Fibroblast of skin of right quadriceps (primary cell): Measurements from ENCODE around the gene ECE1.

ENCODE experiments used
- DNase-seq: peaks from one replicate; pipeline ENCODE4 v3.0.0-alpha.2; 2013

ECE1 gene

DNA sequence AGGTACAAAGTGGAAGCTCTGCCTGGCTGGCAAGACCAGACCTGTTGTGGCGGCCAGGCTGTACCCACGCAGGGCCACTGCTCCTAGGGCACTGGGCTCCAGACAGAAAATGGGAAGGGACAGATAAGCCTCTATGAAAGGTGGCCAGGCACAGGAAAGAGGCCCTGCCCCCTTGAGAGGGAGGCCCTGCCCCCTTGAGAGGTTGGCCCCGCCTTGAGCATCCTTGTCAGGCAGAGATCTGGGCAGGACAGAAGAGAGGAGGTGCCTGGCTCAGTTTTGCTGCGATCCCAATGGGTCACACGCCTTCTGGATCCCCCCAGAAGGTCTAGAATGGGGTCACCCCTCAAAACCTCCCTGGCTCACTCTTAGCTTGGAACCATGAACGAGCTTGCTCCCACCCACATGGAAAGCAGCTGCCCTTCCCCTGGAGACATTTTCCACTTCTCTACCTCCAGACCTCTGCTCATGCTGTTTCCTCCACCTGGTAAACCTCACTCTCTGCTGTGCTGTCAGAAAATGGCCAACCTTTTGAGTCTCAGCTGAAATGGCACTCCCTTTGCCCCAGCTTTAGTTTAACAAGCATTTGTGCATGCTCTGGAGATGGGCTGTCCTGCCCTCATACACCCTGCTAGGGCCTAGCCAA, 17.5 kb upstream of the ECE1 start:
- DNase-seq = no peak

- DNase-seq = no peak
Measured at GRCh38 chr1:21307210-21307609, 16.9 kb upstream of the ECE1 start.

GRCh38 chr1:21305900-21306189, 15.6 kb upstream of the ECE1 start:
- no peak for DNase-seq

DNA sequence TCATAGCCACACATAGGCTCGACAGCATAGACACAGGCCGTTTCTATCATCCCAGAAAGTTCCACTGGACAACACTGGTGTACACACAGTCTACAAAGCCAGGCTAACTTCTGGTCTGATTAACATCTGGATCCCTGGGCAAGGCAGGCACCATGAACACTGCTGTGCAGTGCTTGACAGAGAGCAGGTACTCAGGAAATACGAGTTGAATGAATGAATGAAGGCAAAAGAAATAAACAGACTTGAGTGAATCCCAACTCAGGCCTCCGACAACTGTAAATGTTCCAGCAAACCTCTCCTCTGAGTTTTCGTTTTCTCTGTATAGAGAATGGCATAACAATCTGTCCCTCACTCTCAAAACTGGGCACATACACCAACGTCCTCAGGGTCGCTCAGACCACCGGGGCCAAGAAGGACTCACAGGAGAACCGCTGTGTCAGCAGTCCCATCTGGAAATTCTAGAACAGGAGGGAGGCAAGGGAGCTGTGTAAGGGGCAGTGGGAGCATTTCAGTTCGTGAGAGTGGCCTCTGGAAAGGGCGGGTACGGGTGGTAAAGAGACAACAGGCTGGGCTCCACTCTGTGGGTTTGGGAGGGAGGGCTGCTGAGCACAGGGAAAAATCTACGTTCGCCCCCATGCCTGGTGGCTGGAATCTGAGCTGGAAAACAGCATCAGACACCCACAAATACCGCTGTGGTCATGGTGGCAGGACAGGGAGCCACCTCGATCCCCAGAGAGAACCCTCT, 15.1 kb upstream of the ECE1 start:
- DNase-seq = no peak

- no peak for DNase-seq
Measured at GRCh38 chr1:21304488-21304887, 14.2 kb upstream of the ECE1 start.

DNA sequence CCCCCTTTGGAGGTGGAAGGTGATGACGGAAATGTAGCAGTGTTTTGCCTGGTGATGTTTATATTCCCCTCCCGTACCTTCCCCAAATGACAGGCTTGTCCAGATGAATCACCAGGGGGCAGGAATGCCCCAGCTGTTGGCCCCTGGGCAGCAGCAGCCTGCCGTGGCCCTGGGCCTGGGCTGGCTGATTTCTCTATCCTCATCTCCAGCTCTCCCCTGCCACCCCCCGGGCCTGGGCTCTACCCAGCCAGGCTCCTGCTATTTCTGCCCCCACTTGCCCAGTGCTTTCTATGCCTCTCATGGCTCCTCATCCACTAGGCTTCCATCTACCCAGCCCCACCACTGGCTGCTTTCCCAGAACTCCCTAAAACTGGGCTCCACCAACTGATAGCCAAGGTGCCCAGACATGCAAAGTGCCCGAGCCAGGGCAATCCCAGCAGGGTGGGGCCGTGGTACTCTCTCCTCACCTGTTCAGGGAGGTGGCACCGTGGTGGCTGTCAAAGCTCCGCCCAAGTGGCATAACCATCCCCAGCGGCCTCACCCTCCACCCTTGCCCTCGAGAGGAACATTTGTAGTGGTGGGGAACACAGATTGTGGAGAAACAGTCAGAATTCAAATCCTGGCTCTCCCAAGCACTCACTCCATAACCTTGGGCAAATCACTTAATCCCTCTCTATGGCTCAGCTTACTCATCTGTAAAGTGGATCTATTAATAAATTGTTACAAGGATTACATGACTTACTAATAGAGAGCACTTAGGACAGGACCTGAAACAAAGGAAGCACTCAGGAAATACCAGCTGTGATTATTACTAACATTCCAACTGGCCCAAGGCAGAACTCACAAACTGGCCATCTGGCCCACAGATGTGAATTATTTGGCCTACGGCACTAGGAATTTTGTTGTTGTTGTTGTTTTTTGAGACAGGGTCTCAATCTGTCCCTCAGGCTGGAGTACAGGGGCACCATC, 12.8 kb upstream of the ECE1 start:
- DNase-seq = peak; percentile 80

DNA sequence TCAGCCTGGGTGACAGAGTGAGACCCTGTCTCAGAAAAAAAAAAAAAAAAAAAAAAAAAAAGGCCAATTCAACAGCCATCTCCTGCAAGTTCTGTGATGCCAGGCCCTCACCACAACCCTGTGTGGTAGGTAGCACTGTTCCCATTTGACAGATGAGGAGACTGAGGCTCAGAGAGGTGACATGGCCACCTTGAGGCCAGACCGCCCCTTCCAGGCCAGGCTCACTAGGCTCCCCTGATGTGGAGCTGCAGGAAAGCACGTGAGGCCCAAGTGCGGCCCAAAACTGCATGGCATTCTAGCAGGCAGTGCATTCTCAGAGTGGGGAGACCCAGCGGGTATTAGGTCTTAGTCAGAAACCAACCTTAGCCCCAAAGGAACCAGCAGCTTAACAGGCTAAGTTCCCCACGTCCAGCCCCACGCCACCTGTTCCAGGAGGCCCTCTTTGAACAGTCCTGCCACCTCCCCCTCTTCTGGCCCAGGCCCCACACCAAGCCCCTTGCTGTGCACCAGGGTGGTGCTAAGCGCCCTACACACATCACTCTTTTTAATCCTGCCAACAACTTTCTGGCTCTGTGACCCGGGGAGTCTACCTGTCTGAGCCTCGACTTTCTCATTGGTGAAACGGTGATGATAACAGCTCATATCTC, 11.7 kb upstream of the ECE1 start:
- no peak for DNase-seq

DNA sequence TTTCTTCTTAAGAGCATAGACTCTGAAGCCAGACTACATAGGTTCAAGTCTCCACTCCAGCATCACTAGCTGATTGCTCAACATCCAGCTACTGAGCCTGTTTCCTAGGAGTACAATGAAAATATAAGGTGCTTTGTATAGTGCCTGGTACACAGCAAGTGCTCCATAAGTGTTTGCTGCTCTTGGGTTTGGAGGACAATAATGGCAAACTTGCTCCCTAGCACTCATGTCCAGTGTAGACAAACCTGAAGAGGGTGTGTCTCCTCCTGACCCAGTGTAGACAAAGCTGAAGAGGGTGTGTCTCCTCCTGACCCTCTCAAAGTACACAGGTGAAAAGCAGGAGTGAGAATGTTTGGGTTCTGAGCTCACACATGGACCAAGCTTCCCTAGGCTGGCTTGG, 10.5 kb upstream of the ECE1 start:
- DNase-seq = no peak

DNA sequence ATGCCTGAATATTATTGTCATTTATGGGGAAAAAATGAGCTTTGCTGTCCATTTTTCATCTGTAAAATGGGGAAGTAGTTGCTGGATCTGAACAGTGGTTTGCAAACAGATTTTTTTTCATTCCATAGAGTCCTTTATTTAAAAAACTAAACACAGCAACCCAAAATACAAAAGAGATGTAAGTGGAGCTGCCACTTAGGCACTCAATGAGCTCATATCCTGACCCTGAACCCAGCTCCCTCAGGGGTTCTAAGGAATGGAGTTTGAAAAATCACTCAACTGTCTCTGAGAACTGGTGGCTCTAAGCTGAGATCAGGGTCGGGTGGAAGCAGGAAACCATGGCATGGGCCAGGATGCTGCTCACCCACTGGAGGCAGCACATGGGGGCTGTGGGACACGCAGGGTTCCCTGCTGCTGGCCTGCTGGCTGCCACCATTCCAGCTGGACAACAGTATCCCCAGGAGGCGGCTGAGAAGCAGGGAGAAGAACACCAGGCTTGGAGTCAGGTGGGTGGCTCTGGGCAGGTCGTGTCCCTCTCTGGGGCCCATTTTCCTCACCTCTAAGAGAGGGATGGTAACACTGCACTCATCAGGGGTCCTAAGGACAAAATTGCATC, 9.6 kb upstream of the ECE1 start:
- no peak for DNase-seq

DNA sequence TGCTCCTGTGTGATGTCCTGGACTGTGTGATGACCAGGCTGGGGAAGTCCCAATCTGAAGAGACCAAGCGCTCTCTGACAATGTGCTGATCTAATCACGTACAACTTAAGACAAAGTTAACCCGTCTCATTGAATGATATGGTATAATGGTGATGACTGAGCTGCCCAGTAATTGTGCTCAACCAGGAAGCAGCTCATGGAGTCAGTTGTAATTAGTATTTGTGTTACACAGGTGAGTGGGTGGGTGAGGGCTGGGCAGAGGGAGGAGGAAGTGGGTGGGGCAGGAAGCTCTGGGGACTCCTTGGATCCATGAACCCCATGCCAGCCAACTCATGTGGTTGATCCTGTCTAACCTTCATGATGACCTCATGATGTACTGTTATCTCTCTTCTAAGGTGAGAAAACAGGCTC, 8.7 kb upstream of the ECE1 start:
- DNase-seq = no peak

GRCh38 chr1:21297975-21298374, 7.7 kb upstream of the ECE1 start:
- no peak for DNase-seq

- DNase-seq = no peak
Measured at GRCh38 chr1:21296509-21297354, 6.5 kb upstream of the ECE1 start.

DNA sequence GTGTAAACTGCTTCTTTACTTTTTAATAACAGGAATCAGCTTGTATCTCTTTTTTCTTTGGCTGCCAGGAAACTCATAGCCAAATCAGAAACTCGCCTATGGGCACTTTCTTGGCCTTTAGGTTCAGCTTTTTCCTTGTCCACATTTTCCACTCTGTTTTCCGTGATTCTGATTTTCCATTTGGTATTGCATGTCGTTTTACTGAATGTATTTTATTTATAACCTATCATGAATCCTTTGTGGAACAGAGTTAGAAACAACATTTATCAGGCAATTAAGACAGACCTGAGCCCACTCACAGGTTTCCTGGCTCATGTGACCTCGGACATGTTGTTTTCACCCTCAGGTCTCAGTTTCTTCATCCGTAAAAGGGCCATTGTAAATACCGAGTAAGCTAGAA, 5.3 kb upstream of the ECE1 start:
- DNase-seq = no peak

DNA sequence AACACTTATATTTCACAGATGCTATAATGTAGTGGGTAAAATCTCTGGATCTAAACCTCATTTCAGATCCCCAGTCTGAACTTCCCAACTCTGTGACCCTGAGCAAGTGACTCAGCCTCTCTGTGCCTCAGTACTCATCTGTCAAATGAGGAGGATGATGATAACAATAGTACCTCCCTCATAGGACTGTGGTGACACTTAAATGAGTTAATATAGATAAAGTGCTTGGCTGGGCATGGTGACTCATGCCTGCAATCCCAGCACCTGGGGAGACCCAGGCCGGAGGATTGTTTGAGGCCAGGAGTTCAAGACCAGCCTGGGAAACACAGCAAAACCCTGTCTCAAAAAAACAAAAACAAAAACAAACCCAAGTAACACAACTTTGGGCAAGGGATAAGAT, 4.7 kb upstream of the ECE1 start:
- DNase-seq = peak; percentile 33

GRCh38 chr1:21294266-21294989, 4.2 kb upstream of the ECE1 start:
- DNase-seq = no peak

- DNase-seq = no peak
Measured at GRCh38 chr1:21293537-21294265, 3.4 kb upstream of the ECE1 start.

- DNase-seq = no peak
Measured at GRCh38 chr1:21292984-21293536, 2.8 kb upstream of the ECE1 start.

- no peak for DNase-seq
Measured at GRCh38 chr1:21292503-21292983, 2.3 kb upstream of the ECE1 start.

DNA sequence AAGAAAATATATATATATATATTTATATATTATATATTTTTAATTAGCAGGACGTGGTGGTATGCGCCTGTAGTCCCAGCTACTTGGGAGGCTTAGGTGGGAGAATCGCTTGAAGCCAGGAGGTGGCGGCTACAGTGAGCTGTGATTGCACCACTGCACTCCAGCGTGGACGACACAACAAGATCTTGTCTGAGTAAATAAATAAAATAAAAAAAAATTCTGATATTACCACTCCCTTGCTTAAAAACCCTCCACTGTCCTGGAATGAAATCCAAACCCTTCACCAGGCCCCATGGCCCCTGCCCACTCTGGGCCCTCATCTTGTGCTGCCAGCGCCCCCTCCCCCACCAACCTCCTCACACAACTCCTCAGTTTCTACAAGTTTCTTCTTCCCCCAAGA, 1.7 kb upstream of the ECE1 start:
- no peak for DNase-seq

DNA sequence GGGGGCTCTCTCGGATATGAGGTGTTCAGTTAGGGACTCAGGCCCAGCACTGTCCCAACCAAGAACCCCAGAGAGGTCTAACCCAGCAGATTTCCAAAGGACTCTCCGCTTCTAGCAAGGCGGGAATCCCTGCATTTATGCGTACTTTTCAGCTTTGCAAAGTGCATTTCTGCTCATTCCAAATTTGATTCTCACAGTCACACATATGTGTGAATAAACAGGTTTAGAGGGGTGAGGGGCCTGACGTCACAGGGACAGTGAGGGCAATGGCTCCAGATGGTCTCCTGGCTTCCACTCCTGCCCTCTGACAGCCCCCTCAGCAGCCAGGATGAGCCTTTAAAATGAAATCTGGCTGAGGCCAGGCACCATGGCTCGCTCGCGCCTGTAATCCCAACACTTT, 921 bp upstream of the ECE1 start:
- no peak for DNase-seq
